DND-41 (cell line): Measurements from ENCODE around the gene PIK3R3.

Experiments used
- ATAC-seq: fragments of 200-7000 bp; cut with Tn5 transposase; 3 replicates; pipeline ENCODE4 v1.9.1; 2021; ENCODE audit warnings: low read depth; ENCODE audit not compliant: insufficient read depth
- DNase-seq: peaks from one replicate; pipeline ENCODE4 v3.0.0-alpha.2; 2020
- H2AFZ ChIP-seq: 2 replicates; pipeline ENCODE4 v1.6.0; 2012; ENCODE audit warnings: low read depth, low read length
- H3K27ac ChIP-seq: 2 replicates; pipeline ENCODE4 v1.5.1; 2012; ENCODE audit warnings: low read length, inconsistent platforms
- H3K27me3 ChIP-seq: fragments of 200-600 bp; sonication (generic); 2 replicates; pipeline ENCODE4 v1.6.0; 2012; ENCODE audit warnings: low read length, mild to moderate bottlenecking, inconsistent platforms; ENCODE audit not compliant: insufficient read depth, poor library complexity
- H3K36me3 ChIP-seq: 2 replicates; pipeline ENCODE4 v1.5.1; 2012; ENCODE audit warnings: low read length, inconsistent platforms; ENCODE audit not compliant: insufficient read depth
- H3K4me1 ChIP-seq: 2 replicates; pipeline ENCODE4 v1.5.1; 2012; ENCODE audit warnings: mild to moderate bottlenecking, low read length; ENCODE audit not compliant: insufficient read depth
- H3K4me2 ChIP-seq: 2 replicates; pipeline ENCODE4 v1.6.0; 2012; ENCODE audit warnings: mild to moderate bottlenecking, moderate library complexity, low read length, inconsistent platforms; ENCODE audit not compliant: insufficient read depth
- H3K4me3 ChIP-seq, 2 experiments: fragments of 200-600 bp in 1 of 2; shearing (Covaris generic) in 1 of 2; 2 replicates each; pipeline ENCODE4 v1.5.1; 2012 to 2016; ENCODE audit warnings: inconsistent platforms in 2 of 2, low read length in 2 of 2, mild to moderate bottlenecking in 2 of 2, low read depth in 1 of 2, moderate library complexity in 1 of 2
- H3K79me2 ChIP-seq: 2 replicates; pipeline ENCODE4 v1.6.0; 2012; ENCODE audit warnings: low read length, inconsistent platforms; ENCODE audit not compliant: insufficient read depth
- H3K9ac ChIP-seq: 2 replicates; pipeline ENCODE4 v1.6.0; 2012; ENCODE audit warnings: low read depth, mild to moderate bottlenecking, inconsistent platforms, low read length, moderate library complexity
- H3K9me3 ChIP-seq: 2 replicates; pipeline ENCODE4 v1.5.1; 2012; ENCODE audit warnings: low read length, moderate library complexity, mild to moderate bottlenecking, inconsistent platforms; ENCODE audit not compliant: insufficient read depth, severe bottlenecking
- H4K20me1 ChIP-seq: 2 replicates; pipeline ENCODE4 v1.6.0; 2012; ENCODE audit warnings: low read length; ENCODE audit not compliant: insufficient read depth
- CTCF ChIP-seq: IDR thresholded peaks from 2 replicates; pipeline ENCODE4 v1.5.1; 2012; ENCODE audit warnings: borderline replicate concordance, low read length, moderate library complexity, mild to moderate bottlenecking; ENCODE audit not compliant: poor library complexity, severe bottlenecking; ENCODE audit errors: extremely low read depth
- EZH2 ChIP-seq: IDR thresholded peaks from 3 replicates; pipeline ENCODE4 v1.6.1; 2012; ENCODE audit warnings: borderline replicate concordance, low read depth, mild to moderate bottlenecking, moderate library complexity, low read length, inconsistent platforms; ENCODE audit not compliant: severe bottlenecking

The PIK3R3 gene

GRCh38 chr1:46153732-46154131 lies 21.3 kb upstream of the PIK3R3 start:
- Histone ChIP-seq H2AFZ (no peak overlapping the region), H3K4me1 (no peaks in the 10 kb centered on the region), H3K27me3 (no peaks in the 10 kb centered on the region), H3K79me2 (no peaks in the 10 kb centered on the region), H3K4me3 (no peak overlapping the region), H3K27ac (no peak overlapping the region), H3K9me3 (no peaks in the 10 kb centered on the region), H4K20me1 (no peaks in the 10 kb centered on the region), H3K4me2 (no peak overlapping the region), H3K9ac (no peak overlapping the region), H3K36me3 (no peaks in the 10 kb centered on the region)
- DNase-seq (no peak), ATAC-seq (no peak; the same call in 2 of the 3 replicates)
- TF ChIP-seq CTCF = no peak
- no peak for TF ChIP-seq EZH2

- H3K4me2 ChIP-seq = no peak overlapping the region
- H4K20me1 ChIP-seq = no peaks in the 10 kb centered on the region
- H2AFZ ChIP-seq = no peak overlapping the region
- DNase-seq (no peak), ATAC-seq (no peak)
- H3K27ac ChIP-seq = no peak overlapping the region
- no peaks in the 10 kb centered on the region for H3K9me3 ChIP-seq
- TF ChIP-seq CTCF (no peak), EZH2 (no peak)
- no peaks in the 10 kb centered on the region for H3K27me3 ChIP-seq
- H3K4me3 ChIP-seq = no peak overlapping the region
- no peaks in the 10 kb centered on the region for H3K4me1 ChIP-seq
- no peaks in the 10 kb centered on the region for H3K36me3 ChIP-seq
- no peak overlapping the region for H3K9ac ChIP-seq
- no peaks in the 10 kb centered on the region for H3K79me2 ChIP-seq
Observed at GRCh38 chr1:46153228-46153627, 20.8 kb upstream of the PIK3R3 start.

GRCh38 chr1:46152016-46152415 lies 19.6 kb upstream of the PIK3R3 start:
- Histone ChIP-seq H3K4me2 (no peak overlapping the region), H2AFZ (no peak overlapping the region), H4K20me1 (no peaks in the 10 kb centered on the region), H3K27ac (no peak overlapping the region), H3K79me2 (no peaks in the 10 kb centered on the region), H3K36me3 (no peaks in the 10 kb centered on the region), H3K9me3 (no peaks in the 10 kb centered on the region), H3K4me1 (no peaks in the 10 kb centered on the region), H3K4me3 (no peak overlapping the region), H3K27me3 (no peaks in the 10 kb centered on the region), H3K9ac (no peak overlapping the region)
- DNase-seq (no peak), ATAC-seq (no peak)
- no peak for TF ChIP-seq EZH2
- TF ChIP-seq CTCF = no peak

GRCh38 chr1:46150085-46150484 lies 17.7 kb upstream of the PIK3R3 start:
- Histone ChIP-seq H3K4me3 (no peak overlapping the region), H3K79me2 (no peaks in the 10 kb centered on the region), H3K27me3 (no peaks in the 10 kb centered on the region), H2AFZ (no peak overlapping the region), H3K36me3 (no peaks in the 10 kb centered on the region), H3K9me3 (no peaks in the 10 kb centered on the region), H3K9ac (no peak overlapping the region), H3K27ac (no peak overlapping the region), H3K4me1 (no peaks in the 10 kb centered on the region), H4K20me1 (no peaks in the 10 kb centered on the region), H3K4me2 (no peak overlapping the region)
- DNase-seq (no peak), ATAC-seq (no peak)
- no peak for TF ChIP-seq CTCF
- TF ChIP-seq EZH2 = no peak
